ENCODE measurements around the gene METTL22.

METTL22 gene

DNA sequence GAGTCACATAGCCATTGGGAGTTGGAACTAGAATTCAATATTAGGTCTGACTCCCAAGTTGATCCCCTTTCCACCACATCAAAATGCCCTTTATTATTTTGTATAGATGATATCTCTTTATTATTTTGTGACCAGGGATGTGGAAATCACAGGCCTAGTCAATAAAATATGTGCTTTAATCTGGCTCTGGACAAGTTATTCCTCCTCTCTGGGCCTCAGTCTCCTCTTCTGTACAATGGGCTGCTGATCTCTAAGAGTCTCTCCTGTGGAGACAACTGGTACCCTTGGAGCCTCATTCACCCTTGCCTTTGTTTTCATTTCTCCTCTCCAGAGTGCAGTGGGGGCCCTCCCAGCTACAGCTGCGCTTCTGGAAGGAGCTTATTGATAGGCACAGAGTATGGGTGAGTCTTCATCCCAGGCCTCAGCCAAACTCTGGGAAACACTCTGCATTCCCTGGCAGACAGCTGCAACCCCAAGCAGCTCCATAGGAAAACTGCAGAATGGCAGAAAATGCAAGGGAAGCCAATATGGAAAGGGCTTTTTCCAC lies 48.6 kb downstream of the METTL22 start:
- DNase-seq: no peak

GRCh38 chr16:8673611-8674412 lies 52.3 kb downstream of the METTL22 start:
- peak; percentile 62 for DNase-seq

GRCh38 chr16:8674413-8675022 lies 53.0 kb downstream of the METTL22 start, which contains the start of gene ABAT:
Gene ABAT, plus strand, starts transcription at chr16:8674617. Its CDS starts 61,123 bp downstream, at chr16:8735740.
- DNase-seq: peak; percentile 90

DNA sequence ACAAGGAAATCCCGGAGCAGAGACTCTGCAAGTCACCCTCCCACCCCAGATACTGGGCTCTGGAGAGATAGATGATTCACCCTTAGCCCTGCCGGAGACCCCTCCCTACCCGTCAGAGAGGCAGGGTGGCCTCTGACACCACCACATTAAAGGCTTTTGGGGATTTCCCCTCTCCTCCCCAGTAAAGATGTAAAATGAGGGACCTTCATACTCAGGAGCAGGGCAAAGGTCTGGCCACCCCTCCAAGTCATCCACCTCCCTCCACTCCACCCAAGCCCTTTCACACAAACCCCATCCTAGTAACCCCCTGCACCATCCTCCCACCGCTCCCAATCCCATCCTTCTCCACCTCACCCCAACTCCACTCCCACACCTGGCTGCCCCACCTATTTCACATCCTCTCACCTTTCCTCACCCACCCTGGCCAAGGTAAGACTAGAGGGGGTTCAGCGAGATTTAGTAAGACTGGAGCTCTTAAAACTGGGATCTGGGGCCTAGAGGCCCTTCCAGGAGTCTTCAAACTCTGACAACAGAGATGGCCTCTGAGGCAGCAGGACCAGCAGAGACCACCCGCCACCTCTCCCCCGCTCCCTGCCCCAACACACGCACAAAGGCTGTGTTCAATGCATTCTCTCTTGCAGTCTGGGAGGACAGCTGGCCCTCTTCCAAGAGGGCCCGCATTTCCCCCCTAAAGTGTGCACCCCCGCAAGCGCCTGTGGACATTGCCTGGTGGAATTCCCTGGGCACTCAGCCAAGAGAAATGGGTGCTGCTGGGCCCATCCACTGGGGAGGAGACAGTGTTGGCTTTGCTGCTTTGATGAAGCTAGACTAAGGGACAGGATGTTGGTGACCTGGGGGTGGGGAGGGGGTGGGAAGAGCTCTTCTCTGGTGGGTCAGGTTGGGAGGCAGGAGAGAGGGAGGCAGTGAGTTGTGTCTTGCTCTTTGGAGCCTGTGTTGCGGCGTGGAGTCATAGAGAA lies 54.0 kb downstream of the METTL22 start:
- DNase-seq: peak; percentile 32

- no peak for DNase-seq
These were observed 54.7 kb downstream of the METTL22 start for GRCh38 chr16:8676160-8676547.

- DNase-seq: no peak
These were observed 55.4 kb downstream of the METTL22 start for GRCh38 chr16:8676737-8677375.

DNA sequence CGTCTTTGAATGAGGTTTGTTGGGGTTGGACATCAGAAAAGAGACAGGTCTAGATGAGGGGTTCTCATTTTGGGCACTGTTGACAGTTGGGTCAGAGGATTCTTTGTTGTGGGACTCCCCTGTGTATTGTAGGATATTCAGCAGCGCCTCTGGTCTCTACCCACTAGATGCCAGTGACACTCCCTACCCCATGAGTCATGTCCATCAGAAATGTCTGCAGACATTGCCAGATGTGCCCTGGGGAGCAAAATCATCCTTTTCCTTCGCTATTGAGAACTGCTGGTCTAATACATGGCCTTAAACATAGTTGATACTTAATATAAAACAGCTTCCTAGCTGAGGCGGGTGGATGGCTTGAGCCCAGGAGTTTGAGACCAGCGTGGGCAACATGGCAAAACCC lies 56.0 kb downstream of the METTL22 start:
- no peak for DNase-seq

GRCh38 chr16:8678068-8678927 lies 56.8 kb downstream of the METTL22 start:
- DNase-seq: no peak

- no peak for DNase-seq
These were observed 57.7 kb downstream of the METTL22 start for GRCh38 chr16:8679151-8679550.

- no peak for DNase-seq
These were observed 61.2 kb downstream of the METTL22 start for GRCh38 chr16:8682551-8683259.

DNA sequence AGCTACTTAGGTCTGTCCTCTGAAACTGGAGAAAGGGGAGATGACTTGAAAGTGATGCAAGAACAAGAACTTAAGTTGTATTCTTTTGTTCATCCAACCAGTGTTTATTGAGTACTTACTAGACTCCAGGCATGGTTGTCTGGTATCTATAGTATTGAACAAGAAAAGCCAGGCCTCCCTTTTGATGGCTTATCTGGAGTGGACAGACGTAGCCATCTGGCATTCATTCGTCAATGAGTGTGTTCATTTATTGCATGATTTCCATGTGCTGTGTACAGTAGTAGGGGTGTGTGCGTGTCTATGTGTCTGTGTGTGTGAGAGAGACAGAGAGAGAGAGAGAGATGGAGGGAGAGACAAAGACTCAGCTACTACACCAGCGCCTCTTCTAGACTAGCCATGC lies 62.1 kb downstream of the METTL22 start:
- DNase-seq: no peak

DNA sequence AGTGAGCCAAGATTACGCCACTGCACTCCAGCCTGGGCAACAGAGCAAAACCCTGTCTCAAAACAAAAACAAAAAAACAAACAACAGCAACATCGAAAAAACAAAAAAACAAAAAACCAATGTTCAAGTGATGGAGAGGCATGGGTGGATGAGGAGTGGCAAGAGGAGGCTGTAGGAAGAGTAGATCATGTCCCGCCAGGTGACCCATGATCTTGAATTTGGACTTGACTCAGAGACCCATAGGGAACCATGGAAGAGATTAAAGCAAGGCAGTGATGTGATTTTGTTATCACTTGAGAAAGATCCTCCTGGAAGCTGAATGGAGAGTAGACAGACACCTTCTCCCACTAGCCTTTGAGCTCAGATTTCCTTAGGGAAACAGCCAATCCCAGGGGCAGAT lies 64.1 kb downstream of the METTL22 start:
- no peak for DNase-seq

DNA sequence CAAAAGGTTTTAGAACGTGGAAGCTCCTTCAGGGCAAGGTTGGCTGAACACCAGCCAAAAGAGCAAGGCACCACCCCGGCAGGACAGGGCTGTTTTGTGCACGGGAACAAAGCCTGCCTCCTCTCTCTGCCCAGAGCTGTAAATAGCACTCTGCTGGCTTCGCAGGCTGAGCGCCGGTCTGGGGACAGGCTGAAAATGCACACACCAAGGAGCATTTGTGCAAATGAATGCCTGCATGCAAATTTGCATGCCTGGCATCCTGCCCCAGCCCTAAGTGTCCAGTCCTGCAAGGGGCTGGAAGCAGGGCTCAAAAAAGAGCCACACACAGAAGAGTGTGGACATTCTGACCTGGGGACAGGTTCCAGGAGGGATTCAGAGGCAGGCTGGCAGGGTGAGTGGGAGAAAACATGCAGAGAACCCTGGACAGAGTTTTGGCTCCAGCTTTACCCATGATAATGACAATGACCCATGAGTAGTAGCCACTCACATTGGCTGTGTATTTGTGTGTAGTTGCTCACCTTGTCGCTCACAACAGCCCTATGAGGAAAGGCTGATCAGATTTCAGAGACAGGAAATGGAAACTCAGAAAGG lies 64.6 kb downstream of the METTL22 start:
- DNase-seq: no peak

DNA sequence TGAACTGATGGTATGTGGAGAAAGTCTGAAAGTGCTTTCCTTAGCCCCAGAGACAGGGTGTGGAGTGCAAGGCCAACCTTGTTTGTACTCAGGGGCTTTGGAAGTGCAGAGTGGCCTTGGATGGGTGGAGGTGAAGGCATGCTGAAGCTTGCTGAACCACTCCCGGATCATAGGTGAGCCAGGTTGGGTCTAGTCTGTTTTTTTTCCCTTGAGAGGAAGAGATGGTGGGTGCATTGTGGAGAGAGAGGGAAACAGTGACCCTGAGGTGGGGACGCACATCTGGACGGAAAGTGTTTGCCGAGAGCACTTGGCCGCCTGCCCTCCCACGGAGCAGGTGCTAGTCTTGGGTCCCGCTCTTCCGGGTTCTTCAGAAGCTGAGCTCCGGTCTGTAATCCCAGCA lies 65.4 kb downstream of the METTL22 start:
- DNase-seq: no peak

DNA sequence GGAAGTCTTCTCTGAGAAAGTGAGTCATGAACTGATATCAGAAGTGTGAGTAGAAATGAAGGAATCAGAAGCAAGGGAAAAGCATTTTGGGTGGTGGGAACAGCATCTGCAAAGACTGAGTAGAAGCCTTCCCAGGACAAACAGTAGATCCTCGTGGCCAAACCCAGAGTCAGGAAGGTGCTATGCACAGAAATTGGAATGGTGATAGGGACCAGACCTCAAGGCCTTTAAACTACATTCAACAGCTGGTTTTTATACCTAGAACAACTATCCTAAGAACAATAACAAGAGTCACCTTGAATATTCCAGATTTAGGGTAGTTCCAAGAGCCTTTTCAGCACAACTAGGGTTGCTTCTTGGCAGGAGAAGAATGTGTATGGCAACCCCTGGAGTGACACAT lies 68.2 kb downstream of the METTL22 start:
- no peak for DNase-seq

DNA sequence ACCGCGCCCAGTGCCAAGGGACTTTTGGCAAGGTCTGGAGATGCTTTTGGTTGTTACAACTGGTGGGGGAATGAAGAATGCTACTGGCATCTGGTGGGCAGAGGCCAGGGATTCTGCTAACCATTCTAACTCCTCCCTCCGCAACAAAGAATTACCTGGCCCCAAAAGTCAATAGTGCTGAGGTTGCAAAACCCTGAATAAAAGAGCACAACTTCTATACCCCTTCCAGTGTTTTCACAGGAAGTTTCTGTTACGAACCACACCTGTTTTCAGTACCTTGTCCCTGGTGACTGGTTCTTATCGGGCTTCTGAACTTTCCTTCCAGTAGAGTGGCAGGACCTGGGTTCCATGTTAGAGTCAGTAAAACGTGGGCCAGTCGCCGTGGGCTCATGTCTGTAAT lies 70.2 kb downstream of the METTL22 start:
- DNase-seq: no peak

- DNase-seq: no peak
These were observed 73.6 kb downstream of the METTL22 start for GRCh38 chr16:8694795-8695728.

DNA sequence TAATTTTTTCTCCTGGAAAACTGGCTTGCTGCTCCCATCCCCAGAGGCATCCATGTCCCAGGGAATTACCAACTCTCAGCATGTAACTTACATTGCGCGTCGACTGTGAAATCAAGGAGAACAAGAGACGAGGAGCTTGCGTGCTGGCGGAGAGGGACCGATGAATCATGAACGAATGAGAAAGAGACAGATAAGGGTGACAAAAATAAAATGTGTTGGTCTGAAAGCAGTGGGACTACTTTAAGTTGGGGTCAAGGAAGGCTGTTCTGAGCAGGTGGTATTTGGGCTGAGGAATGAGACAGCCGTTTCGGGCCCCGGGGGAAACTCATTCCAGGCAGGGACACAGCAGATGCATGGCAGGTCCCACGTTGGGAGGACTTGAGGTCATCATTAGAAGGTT lies 75.4 kb downstream of the METTL22 start:
- no peak for DNase-seq

- DNase-seq: no peak
These were observed 76.5 kb downstream of the METTL22 start for GRCh38 chr16:8697965-8698364.

All from NCI-H345 (cell line).